Skeletal muscle satellite cell (primary cell): ENCODE measurements around the gene SRSF7.
"Not testable (repeated sequence)": the region's sequence is repeated elsewhere in the genome, so short reads cannot be mapped to it uniquely, and the experiment has no call there.

Experiments used
- H3K27me3 ChIP-seq: 2 replicates; pipeline ENCODE4 v1.7.0; 2013; ENCODE audit warnings: low read length; ENCODE audit not compliant: control insufficient read depth, insufficient read depth
- H3K36me3 ChIP-seq: 2 replicates; pipeline ENCODE4 v1.7.0; 2013; ENCODE audit warnings: mild to moderate bottlenecking, control low read depth, low read length; ENCODE audit not compliant: insufficient read depth
- H3K4me1 ChIP-seq: 2 replicates; pipeline ENCODE4 v1.7.0; 2013; ENCODE audit warnings: low read length; ENCODE audit not compliant: control insufficient read depth, insufficient read depth
- H3K4me2 ChIP-seq: 2 replicates; pipeline ENCODE4 v1.7.0; 2013; ENCODE audit warnings: mild to moderate bottlenecking, low read length
- H3K4me3 ChIP-seq: 2 replicates; pipeline ENCODE4 v1.7.0; 2013; ENCODE audit warnings: low read length
- H3K9ac ChIP-seq: 2 replicates; pipeline ENCODE4 v1.7.0; 2013; ENCODE audit warnings: mild to moderate bottlenecking, low read depth, low read length, moderate library complexity
- H3K9me3 ChIP-seq: replicated peaks from 2 replicates; pipeline ENCODE4 v1.7.0; 2013; ENCODE audit warnings: mild to moderate bottlenecking, control low read depth, low read length

SRSF7 gene

GRCh38 chr2:38778687-38779082, 27.5 kb upstream of the SRSF7 start:
- Histone ChIP-seq H3K9me3 (no peaks in the 10 kb centered on the region), H3K4me3 (peak overlapping the region; percentile 76), H3K4me1 (peaks cover 4% of the 10 kb centered on the region), H3K4me2 (peak overlapping the region; percentile 85), H3K9ac (peak overlapping the region; percentile 84), H3K36me3 (peaks cover 11% of the 10 kb centered on the region), H3K27me3 (no peaks in the 10 kb centered on the region)

GRCh38 chr2:38776531-38776930, 25.4 kb upstream of the SRSF7 start:
- H3K27me3 ChIP-seq: no peaks in the 10 kb centered on the region
- H3K4me3 ChIP-seq: no peak overlapping the region
- peaks cover 11% of the 10 kb centered on the region for H3K4me1 ChIP-seq
- H3K4me2 ChIP-seq: no peak overlapping the region
- no peaks in the 10 kb centered on the region for H3K9me3 ChIP-seq
- peaks cover 4% of the 10 kb centered on the region for H3K36me3 ChIP-seq
- H3K9ac ChIP-seq: no peak overlapping the region

- Histone ChIP-seq H3K4me1 (peaks cover 12% of the 10 kb centered on the region), H3K27me3 (no peaks in the 10 kb centered on the region), H3K36me3 (no peaks in the 10 kb centered on the region), H3K4me3 (no peak overlapping the region), H3K4me2 (no peak overlapping the region), H3K9me3 (no peaks in the 10 kb centered on the region), H3K9ac (no peak overlapping the region)
These were observed 24.7 kb upstream of the SRSF7 start for GRCh38 chr2:38775921-38776225.

- Histone ChIP-seq H3K4me3 (no peak overlapping the region), H3K27me3 (no peaks in the 10 kb centered on the region), H3K9ac (no peak overlapping the region), H3K9me3 (no peaks in the 10 kb centered on the region), H3K4me2 (no peak overlapping the region), H3K36me3 (no peaks in the 10 kb centered on the region), H3K4me1 (peaks cover 12% of the 10 kb centered on the region)
These were observed 24.1 kb upstream of the SRSF7 start for GRCh38 chr2:38775097-38775920.

GRCh38 chr2:38771632-38772031, 20.5 kb upstream of the SRSF7 start:
- Histone ChIP-seq H3K4me2 (no peak overlapping the region), H3K4me3 (no peak overlapping the region), H3K9me3 (no peaks in the 10 kb centered on the region), H3K9ac (no peak overlapping the region), H3K27me3 (no peaks in the 10 kb centered on the region), H3K4me1 (peaks cover 7% of the 10 kb centered on the region), H3K36me3 (no peaks in the 10 kb centered on the region)

GRCh38 chr2:38765551-38765950, 14.4 kb upstream of the SRSF7 start:
- peaks cover 5% of the 10 kb centered on the region for H3K4me1 ChIP-seq
- H3K4me3 ChIP-seq: no peak overlapping the region
- H3K9me3 ChIP-seq: no peaks in the 10 kb centered on the region
- H3K27me3 ChIP-seq: no peaks in the 10 kb centered on the region
- no peaks in the 10 kb centered on the region for H3K36me3 ChIP-seq
- H3K9ac ChIP-seq: no peak overlapping the region
- no peak overlapping the region for H3K4me2 ChIP-seq

- Histone ChIP-seq H3K4me1 (peaks cover 5% of the 10 kb centered on the region), H3K36me3 (no peaks in the 10 kb centered on the region), H3K9me3 (no peaks in the 10 kb centered on the region), H3K4me2 (no peak overlapping the region), H3K27me3 (no peaks in the 10 kb centered on the region), H3K4me3 (no peak overlapping the region), H3K9ac (no peak overlapping the region)
These were observed 14.0 kb upstream of the SRSF7 start for GRCh38 chr2:38765149-38765548.

GRCh38 chr2:38763728-38764127, 12.6 kb upstream of the SRSF7 start:
- H3K36me3 ChIP-seq: no peaks in the 10 kb centered on the region
- no peaks in the 10 kb centered on the region for H3K9me3 ChIP-seq
- no peak overlapping the region for H3K4me2 ChIP-seq
- H3K4me1 ChIP-seq: peaks cover 5% of the 10 kb centered on the region
- H3K4me3 ChIP-seq: no peak overlapping the region
- H3K27me3 ChIP-seq: no peaks in the 10 kb centered on the region
- H3K9ac ChIP-seq: no peak overlapping the region

GRCh38 chr2:38763228-38763627, 12.1 kb upstream of the SRSF7 start:
- H3K4me1 ChIP-seq: peaks cover 5% of the 10 kb centered on the region
- no peak overlapping the region for H3K4me2 ChIP-seq
- H3K9ac ChIP-seq: no peak overlapping the region
- H3K36me3 ChIP-seq: no peaks in the 10 kb centered on the region
- no peaks in the 10 kb centered on the region for H3K9me3 ChIP-seq
- no peaks in the 10 kb centered on the region for H3K27me3 ChIP-seq
- H3K4me3 ChIP-seq: no peak overlapping the region

GRCh38 chr2:38755891-38756290, 4.7 kb upstream of the SRSF7 start:
- H3K9ac ChIP-seq, H3K27me3 ChIP-seq, H3K36me3 ChIP-seq, H3K4me1 ChIP-seq, H3K4me3 ChIP-seq, H3K9me3 ChIP-seq, H3K4me2 ChIP-seq: not testable (repeated sequence)

- Histone ChIP-seq H3K4me1 (peaks cover 5% of the 10 kb centered on the region), H3K4me3 (no peak overlapping the region), H3K9ac (peak overlapping the region; percentile 52)
These were observed 3.3 kb upstream of the SRSF7 start for GRCh38 chr2:38754506-38754905.

GRCh38 chr2:38754049-38754448, 2.9 kb upstream of the SRSF7 start:
- H3K36me3 ChIP-seq: peaks cover 11% of the 10 kb centered on the region
- H3K4me3 ChIP-seq: no peak overlapping the region
- peak overlapping the region; percentile 52 for H3K9ac ChIP-seq
- no peaks in the 10 kb centered on the region for H3K9me3 ChIP-seq
- peaks cover 9% of the 10 kb centered on the region for H3K4me1 ChIP-seq
- H3K27me3 ChIP-seq: no peaks in the 10 kb centered on the region
- H3K4me2 ChIP-seq: peak overlapping the region; percentile 71

More at GRCh38 chr2:38754506-38754905, 3.3 kb upstream of the SRSF7 start:
- Histone ChIP-seq H3K27me3 (no peaks in the 10 kb centered on the region), H3K9me3 (no peaks in the 10 kb centered on the region), H3K4me2 (peak overlapping the region; percentile 71), H3K36me3 (peaks cover 6% of the 10 kb centered on the region)
